ENCODE results near the gene CLEC2A. TPM values are rescaled to one million over a fixed set of nuclear protein-coding genes. Genes with fewer than 3 reads are reported as not detected.
"Not testable (repeated sequence)": the region's sequence is repeated elsewhere in the genome, so short reads cannot be mapped to it uniquely, and the experiment has no call there.

CLEC2A gene
- total RNA-seq, 2 donors from 2014 or later: not detected

GRCh38 chr12:9895215-9895971 lies 36.8 kb downstream of the CLEC2A start:
- intact Hi-C loops (cut with DNase I): no loop called here
- no peak for DNase-seq (ENCODE audit: low spot score)

- no peak for DNase-seq (ENCODE audit: low spot score)
- intact Hi-C loops (cut with DNase I): no loop called here
Measured at GRCh38 chr12:9888665-9889273, 43.4 kb downstream of the CLEC2A start.

GRCh38 chr12:9883175-9883574 lies 49.0 kb downstream of the CLEC2A start:
- intact Hi-C loops (cut with DNase I): no loop called here

GRCh38 chr12:9881988-9882387 lies 50.2 kb downstream of the CLEC2A start:
- DNase-seq (ENCODE audit: low spot score): no peak
- intact Hi-C loops (cut with DNase I): no loop called here

More at GRCh38 chr12:9883175-9883574, 49.0 kb downstream of the CLEC2A start:
- DNase-seq (ENCODE audit: low spot score): no peak

- intact Hi-C loops (cut with DNase I): no loop called here
- DNase-seq (ENCODE audit: low spot score): no peak
Measured at GRCh38 chr12:9881246-9881645, 50.9 kb downstream of the CLEC2A start, which contains the start of gene KLRF2. Gene KLRF2 (plus strand): TSS chr12:9881489. CDS start chr12:9881596, 107 bp downstream.

GRCh38 chr12:9880532-9881078 lies 51.6 kb downstream of the CLEC2A start:
- DNase-seq (ENCODE audit: low spot score): no peak
- intact Hi-C loops (cut with DNase I): no loop called here

GRCh38 chr12:9876120-9876519 lies 56.0 kb downstream of the CLEC2A start:
- DNase-seq (ENCODE audit: low spot score); intact Hi-C loops (cut with DNase I): not testable (repeated sequence)

- intact Hi-C loops (cut with DNase I): no loop called here
- DNase-seq (ENCODE audit: low spot score): no peak
Measured at GRCh38 chr12:9872742-9873141, 59.4 kb downstream of the CLEC2A start.

- no peak for DNase-seq (ENCODE audit: low spot score)
- intact Hi-C loops (cut with DNase I): no loop called here
Measured at GRCh38 chr12:9872162-9872561, 60.0 kb downstream of the CLEC2A start.

- DNase-seq (ENCODE audit: low spot score): no peak
- intact Hi-C loops (cut with DNase I): no loop called here
Measured at GRCh38 chr12:9870286-9870866, 61.8 kb downstream of the CLEC2A start.

GRCh38 chr12:9869307-9870161 lies 62.6 kb downstream of the CLEC2A start, which contains the start of gene CLEC2B:
Gene CLEC2B (minus strand): TSS chr12:9869354.
- intact Hi-C loops (cut with DNase I): no loop called here
- no peak for DNase-seq (ENCODE audit: low spot score)

GRCh38 chr12:9868951-9869306 lies 63.2 kb downstream of the CLEC2A start:
- intact Hi-C loops (cut with DNase I): no loop called here
- no peak for DNase-seq (ENCODE audit: low spot score)

GRCh38 chr12:9868311-9868801 lies 63.8 kb downstream of the CLEC2A start:
- intact Hi-C loops (cut with DNase I): no loop called here
- DNase-seq (ENCODE audit: low spot score): no peak

- intact Hi-C loops (cut with DNase I): no loop called here
- DNase-seq (ENCODE audit: low spot score): no peak
Measured at GRCh38 chr12:9867531-9867930, 64.6 kb downstream of the CLEC2A start.

- intact Hi-C loops (cut with DNase I): no loop called here
- no peak for DNase-seq (ENCODE audit: low spot score)
Measured at GRCh38 chr12:9866860-9867269, 65.3 kb downstream of the CLEC2A start.

GRCh38 chr12:9864913-9865675 lies 67.1 kb downstream of the CLEC2A start:
- no peak for DNase-seq (ENCODE audit: low spot score)
- intact Hi-C loops (cut with DNase I): no loop called here
